Measurements from ENCODE around the gene PCOLCE2.

DNA sequence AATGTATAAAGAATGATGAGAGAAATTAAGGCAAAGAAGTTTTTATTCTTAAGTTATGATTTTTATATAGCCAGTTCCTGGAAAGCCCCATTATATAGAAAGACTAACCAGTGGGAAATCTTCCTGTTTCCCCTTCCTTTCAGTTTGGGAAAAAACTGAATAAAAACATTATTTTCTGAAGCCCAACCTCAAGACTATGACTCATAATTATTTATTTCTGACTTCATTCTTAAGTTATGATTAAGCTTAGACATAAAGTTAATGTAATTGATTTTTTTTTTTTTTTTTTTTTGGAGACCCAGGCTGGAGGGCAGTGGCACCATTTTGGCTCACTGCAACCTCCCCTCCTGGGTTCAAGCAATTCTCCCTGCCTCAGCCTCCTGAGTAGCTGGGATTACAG is 109.3 kb downstream of the PCOLCE2 start:
- TF ChIP-seq POLR2A (IDR thresholded peaks at IDR 0.05): no peak
- TF ChIP-seq, protein P1, sequence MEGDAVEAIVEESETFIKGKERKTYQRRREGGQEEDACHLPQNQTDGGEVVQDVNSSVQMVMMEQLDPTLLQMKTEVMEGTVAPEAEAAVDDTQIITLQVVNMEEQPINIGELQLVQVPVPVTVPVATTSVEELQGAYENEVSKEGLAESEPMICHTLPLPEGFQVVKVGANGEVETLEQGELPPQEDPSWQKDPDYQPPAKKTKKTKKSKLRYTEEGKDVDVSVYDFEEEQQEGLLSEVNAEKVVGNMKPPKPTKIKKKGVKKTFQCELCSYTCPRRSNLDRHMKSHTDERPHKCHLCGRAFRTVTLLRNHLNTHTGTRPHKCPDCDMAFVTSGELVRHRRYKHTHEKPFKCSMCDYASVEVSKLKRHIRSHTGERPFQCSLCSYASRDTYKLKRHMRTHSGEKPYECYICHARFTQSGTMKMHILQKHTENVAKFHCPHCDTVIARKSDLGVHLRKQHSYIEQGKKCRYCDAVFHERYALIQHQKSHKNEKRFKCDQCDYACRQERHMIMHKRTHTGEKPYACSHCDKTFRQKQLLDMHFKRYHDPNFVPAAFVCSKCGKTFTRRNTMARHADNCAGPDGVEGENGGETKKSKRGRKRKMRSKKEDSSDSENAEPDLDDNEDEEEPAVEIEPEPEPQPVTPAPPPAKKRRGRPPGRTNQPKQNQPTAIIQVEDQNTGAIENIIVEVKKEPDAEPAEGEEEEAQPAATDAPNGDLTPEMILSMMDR (IDR thresholded peaks at IDR 0.05): no peak
- no peak for TF ChIP-seq POLR2AphosphoS5 (IDR thresholded peaks at IDR 0.05; ENCODE audit: insufficient read depth in 1 of 2, low read depth in 1 of 2)
